Activated T-cell treated with anti-CD3 and anti-CD28 coated beads, Interleukin-2, amount 50 U/mL, for 4 hours (primary cell): ENCODE data around the gene AGRN. TPM values are rescaled to one million over a fixed set of nuclear protein-coding genes. Genes with fewer than 3 reads are reported as not detected.
"Not testable (repeated sequence)": the region's sequence is repeated elsewhere in the genome, so short reads cannot be mapped to it uniquely, and the experiment has no call there.

Source experiments
- ATAC-seq, 2 donors: fragments of 200-7000 bp; cut with Tn5 transposase; one replicate each; pipeline ENCODE4 v1.10.0; 2021
- DNase-seq: peaks from one replicate; pipeline ENCODE4 v3.0.0-alpha.2; 2020
- H3K27me3 Mint-ChIP-seq: one replicate; pipeline ENCODE4 v1.8.0; 2021; ENCODE audit warnings: low read depth, mixed read lengths
- H3K36me3 Mint-ChIP-seq: one replicate; pipeline ENCODE4 v1.8.0; 2022; ENCODE audit warnings: mixed read lengths; ENCODE audit not compliant: insufficient read depth
- H3K4me1 Mint-ChIP-seq: one replicate; pipeline ENCODE4 v1.8.0; 2021; ENCODE audit warnings: low read depth, mixed read lengths
- H3K4me3 Mint-ChIP-seq: one replicate; pipeline ENCODE4 v1.8.0; 2021; ENCODE audit warnings: mild to moderate bottlenecking, moderate library complexity, mixed read lengths
- H3K9me3 Mint-ChIP-seq: one replicate; pipeline ENCODE4 v1.8.0; 2021; ENCODE audit warnings: mixed read lengths
- total RNA-seq, 3 donors: library from RNA; stranded (reverse); gene quantifications; one replicate each; pipeline ENCODE4 v1.2.1, GENCODE V29; 2021

The AGRN gene
- total RNA-seq, 3 donors from 2014 or later, result 12.0 to 18.0 (median 15.2) TPM

DNA sequence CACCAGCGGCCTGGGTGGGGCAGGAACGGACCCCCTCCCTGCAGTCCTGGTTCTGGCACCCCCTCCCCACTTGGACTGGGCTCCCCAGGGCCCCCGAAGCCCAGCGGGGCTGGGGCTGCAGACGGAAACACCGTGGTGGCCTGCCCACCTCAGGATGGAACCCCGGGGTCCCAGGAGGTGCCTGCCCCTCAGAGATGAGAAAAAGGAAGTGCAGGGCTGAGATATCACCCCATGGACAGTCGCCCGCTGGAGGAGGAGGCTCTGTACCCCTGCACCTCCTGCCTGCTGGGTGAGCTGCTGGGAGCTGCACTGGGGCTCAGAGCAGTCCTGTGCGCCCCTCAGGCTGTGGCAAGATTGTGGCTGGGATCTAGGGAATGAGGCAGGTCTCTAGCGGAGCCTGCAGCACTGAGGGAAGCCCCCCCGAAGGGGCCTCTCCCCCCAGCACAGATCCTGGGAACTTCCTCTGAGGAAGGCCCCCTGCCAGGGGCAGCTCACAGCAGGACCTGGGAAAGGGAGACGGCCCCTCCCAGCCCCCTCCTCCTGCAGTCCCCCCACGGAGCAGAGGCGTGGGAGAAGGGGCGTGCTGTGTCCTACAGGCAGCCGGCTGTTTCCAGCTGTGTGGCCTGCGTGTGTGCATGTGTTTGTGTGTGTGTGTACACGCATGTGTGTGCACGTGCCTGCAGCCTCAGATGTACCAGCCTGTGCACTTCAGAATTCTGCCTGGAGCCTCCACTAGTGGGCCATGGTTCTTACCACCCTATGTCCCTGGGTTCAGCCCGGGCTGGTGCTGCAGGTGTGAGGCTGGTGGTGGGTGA lies 6.9 kb downstream of the AGRN start:
- Mint-ChIP-seq H3K27me3 (peaks cover 4% of the 10 kb centered on the region), H3K36me3 (no peaks in the 10 kb centered on the region), H3K4me1 (no peaks in the 10 kb centered on the region), H3K4me3 (no peak overlapping the region), H3K9me3 (no peaks in the 10 kb centered on the region)
- ATAC-seq (no peak), DNase-seq (no peak)

DNA sequence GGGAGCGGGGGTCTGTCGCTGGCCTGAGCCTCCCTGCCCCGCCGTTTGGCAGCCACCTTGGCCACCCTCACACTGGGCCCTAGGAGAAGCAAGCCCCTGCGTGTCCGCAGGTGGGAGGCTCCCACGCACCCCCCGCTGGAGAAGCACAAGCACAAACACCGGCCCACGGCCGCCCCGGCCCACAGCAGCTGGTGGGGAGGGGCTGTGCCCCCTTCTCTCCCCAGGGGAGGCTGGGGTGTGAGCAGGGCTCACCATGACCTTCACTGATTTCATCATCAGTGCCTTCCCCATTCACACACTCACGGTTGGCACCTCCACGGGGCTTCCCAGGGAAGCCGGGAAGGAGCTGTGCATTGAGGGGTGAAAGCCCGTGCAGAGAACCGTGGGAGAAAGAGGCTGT lies 7.9 kb downstream of the AGRN start:
- no peak for DNase-seq
- Mint-ChIP-seq H3K4me3 (no peak overlapping the region), H3K4me1 (peaks cover 7% of the 10 kb centered on the region), H3K36me3 (no peaks in the 10 kb centered on the region), H3K9me3 (no peaks in the 10 kb centered on the region), H3K27me3 (peaks cover 13% of the 10 kb centered on the region)
- no peak for ATAC-seq

DNA sequence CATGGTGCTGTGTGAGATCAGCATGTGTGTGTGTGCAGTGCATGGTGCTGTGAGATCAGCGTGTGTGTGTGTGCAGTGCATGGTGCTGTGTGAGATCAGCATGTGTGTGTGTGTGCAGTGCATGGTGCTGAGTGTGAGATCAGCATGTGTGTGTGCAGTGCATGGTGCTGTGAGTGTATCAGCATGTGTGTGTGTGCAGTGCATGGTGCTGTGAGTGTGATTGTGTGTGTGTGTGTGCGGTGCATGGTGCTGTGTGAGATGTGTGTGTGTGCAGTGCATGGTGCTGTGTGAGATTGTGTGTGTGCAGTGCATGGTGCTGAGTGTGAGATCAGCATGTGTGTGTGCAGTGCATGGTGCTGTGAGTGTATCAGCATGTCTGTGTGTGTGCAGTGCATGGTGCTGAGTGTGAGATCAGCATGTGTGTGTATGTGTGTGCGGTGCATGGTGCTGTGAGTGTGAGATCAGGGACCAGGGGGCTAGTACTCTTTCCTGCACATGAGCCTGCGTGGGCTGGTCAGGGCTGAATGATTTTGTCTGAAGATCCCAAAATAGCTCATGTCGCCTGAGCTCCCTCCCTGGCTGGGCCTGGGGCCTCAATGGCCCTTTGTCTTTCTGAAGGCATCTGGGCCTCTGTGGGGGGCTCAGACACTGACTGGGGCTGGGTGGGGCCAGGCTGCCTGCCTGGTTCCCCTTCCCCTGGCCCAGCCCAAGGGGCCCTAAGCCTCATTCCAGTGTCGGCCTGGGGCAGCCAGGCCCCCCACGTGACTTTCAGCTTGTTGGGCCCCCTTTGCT lies 11.1 kb downstream of the AGRN start:
- not testable (repeated sequence) for H3K9me3 Mint-ChIP-seq

DNA sequence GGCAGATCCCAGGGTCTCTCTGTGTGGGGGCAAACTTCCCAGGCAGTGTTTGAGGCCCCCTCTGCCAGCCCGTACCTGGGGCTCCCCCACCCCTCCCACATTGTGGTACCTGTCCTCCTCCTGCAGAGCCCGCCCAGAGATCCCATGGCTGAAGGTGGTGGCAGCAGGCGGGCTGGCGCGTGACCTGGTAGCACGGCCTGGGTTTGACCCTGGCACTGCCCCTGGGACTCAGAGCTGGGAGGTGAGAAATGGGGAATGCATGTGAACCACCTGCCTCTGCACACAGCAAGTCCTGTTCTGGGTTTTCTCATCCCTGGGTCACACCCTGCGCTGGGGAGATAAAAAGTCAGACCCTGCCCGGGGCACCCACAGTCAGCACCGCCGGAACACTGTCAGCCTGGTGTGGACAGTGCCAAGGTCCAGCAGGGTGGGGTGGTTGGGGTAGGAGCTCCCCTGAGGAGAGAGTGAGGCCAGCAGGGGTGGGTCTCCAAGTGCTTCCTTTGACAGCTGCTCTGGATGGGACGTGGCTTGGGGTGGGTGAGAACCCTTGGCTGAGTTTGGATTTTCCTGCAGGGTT lies 11.8 kb downstream of the AGRN start:
- no peak for ATAC-seq
- no peaks in the 10 kb centered on the region for H3K9me3 Mint-ChIP-seq
- DNase-seq, result no peak
- H3K4me1 Mint-ChIP-seq, result peaks cover 7% of the 10 kb centered on the region
- H3K27me3 Mint-ChIP-seq, result peaks cover 26% of the 10 kb centered on the region
- peak overlapping the region; percentile 64 for H3K4me3 Mint-ChIP-seq
- no peaks in the 10 kb centered on the region for H3K36me3 Mint-ChIP-seq

More for the DNA sequence above, 11.1 kb downstream of the AGRN start:
- not testable (repeated sequence) for ATAC-seq, H3K4me1 Mint-ChIP-seq, DNase-seq, H3K4me3 Mint-ChIP-seq, H3K36me3 Mint-ChIP-seq
- peaks cover 20% of the 10 kb centered on the region for H3K27me3 Mint-ChIP-seq

DNA sequence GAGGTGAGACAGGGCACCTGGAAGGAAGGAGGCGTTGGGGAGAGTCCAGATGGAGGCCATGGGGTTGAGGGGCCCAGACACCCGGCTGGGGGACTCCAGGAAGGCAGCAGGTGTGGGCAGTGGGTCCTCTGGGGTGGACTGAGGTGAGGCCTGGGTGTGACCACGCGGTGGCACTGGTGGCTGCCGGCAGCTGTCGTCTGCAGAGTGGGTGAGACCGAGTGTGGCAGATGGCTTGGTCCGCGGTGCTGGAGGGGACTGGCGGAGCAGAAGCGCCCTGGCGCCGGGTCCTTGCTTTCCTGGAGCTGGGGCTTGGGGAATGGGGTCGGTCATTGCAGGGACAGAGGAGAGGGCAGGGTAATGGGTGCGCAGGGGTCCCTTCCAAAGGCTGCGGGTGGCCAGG lies 12.5 kb downstream of the AGRN start:
- no peaks in the 10 kb centered on the region for H3K9me3 Mint-ChIP-seq
- H3K36me3 Mint-ChIP-seq, result no peaks in the 10 kb centered on the region
- ATAC-seq, result peak in 1 of 2 donors; percentile 1
- no peak for DNase-seq
- H3K27me3 Mint-ChIP-seq, result peaks cover 25% of the 10 kb centered on the region
- peak overlapping the region; percentile 64 for H3K4me3 Mint-ChIP-seq
- peaks cover 7% of the 10 kb centered on the region for H3K4me1 Mint-ChIP-seq

DNA sequence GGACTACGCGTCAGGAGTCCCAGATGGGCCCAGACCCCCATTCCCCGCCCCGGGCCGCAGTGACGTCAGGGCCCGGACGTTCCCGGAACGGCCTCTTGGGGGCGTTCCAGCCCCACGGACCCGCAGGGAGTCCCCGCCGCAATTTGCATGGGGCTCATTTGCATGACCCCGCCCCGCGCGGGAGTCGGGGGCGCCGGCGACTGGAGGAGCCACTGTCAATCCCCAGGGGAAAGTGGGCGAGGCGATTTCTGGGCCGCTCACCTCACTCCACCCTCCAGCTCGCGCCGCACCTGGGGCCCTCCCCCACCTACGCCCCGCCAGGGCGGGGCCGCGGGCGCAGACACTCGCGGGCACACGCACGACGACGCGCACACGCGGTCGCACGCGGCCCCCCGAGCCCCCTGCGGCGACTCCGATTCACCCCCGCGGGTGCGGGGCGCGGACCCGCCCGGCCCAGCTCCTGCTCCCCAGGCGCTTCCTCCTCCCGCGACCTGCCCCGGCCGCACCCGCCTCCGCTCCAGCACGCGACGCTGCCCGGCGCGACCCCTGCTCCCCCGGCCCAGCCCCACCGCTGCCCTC lies 13.2 kb downstream of the AGRN start:
- peaks cover 24% of the 10 kb centered on the region for H3K27me3 Mint-ChIP-seq
- peak; percentile 94 to 95 for ATAC-seq

DNA sequence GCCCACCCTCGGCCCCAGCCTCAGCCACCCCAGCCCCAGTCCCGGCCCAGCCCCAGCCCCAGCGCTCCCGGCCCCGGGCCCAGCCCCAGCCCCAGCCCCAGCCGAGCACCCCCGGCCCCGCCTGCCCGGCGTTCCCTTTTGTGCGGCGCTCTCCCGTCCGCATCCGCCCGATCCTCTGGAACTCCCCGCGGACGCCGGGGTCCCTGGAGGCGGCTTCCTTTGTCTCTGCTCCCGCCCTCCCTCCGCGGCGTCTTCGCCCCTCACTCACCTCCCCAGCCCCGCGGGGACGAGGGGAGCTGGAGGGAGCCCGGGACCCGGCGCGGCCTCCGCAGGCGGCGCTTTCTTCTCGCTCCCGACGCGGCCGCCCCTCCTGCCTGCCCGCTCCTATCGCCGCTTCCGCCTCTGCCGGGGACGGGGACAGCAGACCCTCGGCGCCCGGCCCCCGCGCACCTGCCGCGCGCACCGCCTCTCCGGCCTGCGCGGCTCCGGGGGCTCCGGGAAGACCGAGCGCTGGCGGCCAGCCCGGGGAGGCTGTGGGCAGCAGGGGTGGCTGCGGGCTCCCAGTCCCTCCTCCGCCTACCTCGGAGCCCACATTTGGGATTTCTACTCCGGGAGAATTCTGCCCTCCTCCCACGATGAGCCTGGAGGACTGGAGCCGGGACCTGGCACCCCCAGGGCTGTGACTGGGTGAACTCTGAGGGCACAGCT lies 14.0 kb downstream of the AGRN start:
- Mint-ChIP-seq H3K27me3 (peaks cover 31% of the 10 kb centered on the region), H3K36me3 (no peaks in the 10 kb centered on the region), H3K9me3 (no peaks in the 10 kb centered on the region), H3K4me1 (peaks cover 12% of the 10 kb centered on the region), H3K4me3 (peak overlapping the region; percentile 43)
- DNase-seq, result no peak
- ATAC-seq, result peak; percentile 24 to 33

More for the DNA sequence above, 13.2 kb downstream of the AGRN start:
- Mint-ChIP-seq H3K9me3 (no peaks in the 10 kb centered on the region), H3K4me3 (peak overlapping the region; percentile 54), H3K36me3 (no peaks in the 10 kb centered on the region), H3K4me1 (peaks cover 7% of the 10 kb centered on the region)
- DNase-seq, result peak; percentile 92

DNA sequence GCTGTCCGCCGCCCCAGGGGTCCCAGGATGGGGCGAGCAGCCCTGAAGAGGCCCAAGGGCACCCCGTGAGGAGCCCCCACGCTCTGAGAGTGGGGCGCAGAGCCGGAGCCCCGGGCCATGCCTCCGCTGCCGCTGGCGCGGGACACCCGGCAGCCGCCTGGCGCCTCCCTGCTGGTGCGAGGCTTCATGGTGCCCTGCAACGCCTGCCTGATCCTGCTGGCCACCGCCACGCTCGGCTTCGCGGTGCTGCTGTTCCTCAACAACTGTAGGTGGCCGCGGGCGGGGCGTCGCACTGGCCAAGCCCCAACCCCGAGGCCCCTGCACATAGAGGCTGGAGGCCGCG lies 14.5 kb downstream of the AGRN start:
- Mint-ChIP-seq H3K4me1 (peaks cover 18% of the 10 kb centered on the region), H3K36me3 (no peaks in the 10 kb centered on the region), H3K27me3 (peaks cover 35% of the 10 kb centered on the region), H3K4me3 (peak overlapping the region; percentile 58), H3K9me3 (no peaks in the 10 kb centered on the region)
- DNase-seq (no peak), ATAC-seq (no peak)

DNA sequence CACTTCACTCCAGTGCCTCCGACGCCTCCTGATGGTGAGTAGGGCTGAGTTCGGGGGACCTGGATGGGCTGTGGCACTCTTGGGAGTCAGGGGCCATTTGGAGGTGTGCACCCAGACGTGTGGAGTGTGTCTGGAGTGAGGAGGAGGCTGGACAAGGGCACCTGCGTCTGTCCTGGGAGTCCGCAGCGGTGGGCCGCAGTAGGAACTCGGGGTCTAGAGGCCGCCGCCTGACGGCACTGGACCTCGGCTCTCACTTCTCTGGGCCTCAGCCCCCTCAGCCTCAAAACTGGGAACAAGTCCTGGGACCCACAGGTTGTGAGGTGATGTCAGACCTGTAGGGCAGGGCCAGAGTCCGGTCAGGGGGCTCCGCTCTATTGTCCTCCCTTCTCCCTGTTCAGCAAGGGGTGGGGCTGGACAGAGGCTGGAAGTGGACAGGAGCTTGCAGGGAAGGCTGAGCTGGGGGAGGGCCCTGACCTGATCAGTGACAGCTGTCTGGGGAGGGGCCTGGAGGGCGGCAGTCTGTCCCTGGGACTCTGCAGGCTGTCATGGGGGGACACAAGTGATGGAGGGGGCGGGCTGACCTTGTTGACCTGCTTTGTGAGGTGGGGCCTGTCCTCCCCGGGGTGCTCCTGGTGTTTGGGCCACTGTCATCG lies 15.5 kb downstream of the AGRN start:
- no peaks in the 10 kb centered on the region for H3K36me3 Mint-ChIP-seq
- peaks cover 24% of the 10 kb centered on the region for H3K4me1 Mint-ChIP-seq
- no peak overlapping the region for H3K4me3 Mint-ChIP-seq
- ATAC-seq, result no peak
- H3K9me3 Mint-ChIP-seq, result no peaks in the 10 kb centered on the region
- no peak for DNase-seq
- peaks cover 39% of the 10 kb centered on the region for H3K27me3 Mint-ChIP-seq

DNA sequence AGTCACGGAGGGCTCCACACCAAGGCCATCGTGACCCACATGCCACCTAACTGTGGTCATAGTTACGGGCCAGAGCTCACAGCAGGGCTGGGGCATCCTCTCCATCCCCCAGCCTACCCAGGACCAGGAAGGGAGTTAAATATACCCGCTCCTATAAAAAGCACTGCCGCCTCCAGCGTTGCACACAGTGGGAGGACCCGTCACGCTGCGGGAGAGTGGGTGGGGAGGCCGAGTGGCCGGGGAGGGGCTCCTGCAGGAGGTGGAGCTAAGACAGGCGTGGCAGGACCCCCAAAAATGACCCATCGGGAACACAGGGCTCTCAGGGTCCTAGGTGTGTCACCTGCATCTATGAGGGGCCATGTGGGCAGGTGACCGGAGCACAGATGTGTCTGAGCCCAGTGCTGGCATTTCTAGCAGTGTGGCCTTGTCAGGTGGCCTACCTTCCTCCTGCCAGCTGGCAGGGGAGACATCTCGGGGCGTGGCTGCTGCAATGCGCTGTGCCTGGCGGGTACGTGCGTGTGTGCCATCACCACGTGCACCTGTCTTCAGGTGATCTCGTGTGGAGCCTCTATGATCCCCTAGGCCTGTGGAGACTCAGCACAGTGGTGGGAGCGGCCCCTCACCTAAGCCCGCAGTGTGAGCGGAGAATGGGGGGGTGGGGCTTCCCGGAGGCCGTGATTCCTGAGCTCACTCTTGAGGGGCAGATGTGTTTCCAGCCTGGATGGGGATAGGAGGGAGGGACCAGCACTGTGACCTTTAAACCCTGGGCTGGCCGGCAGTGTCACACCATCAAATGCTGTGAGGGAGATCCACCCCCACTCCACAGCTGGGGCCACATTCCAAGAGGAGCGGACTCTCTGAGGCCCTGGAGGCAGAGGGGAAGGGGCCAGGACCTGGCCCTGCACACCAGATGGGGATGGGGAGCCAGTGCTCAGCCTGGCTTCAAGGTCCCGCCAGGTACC lies 17.7 kb downstream of the AGRN start:
- no peak for ATAC-seq
- Mint-ChIP-seq H3K4me3 (no peak overlapping the region), H3K36me3 (no peaks in the 10 kb centered on the region), H3K9me3 (no peaks in the 10 kb centered on the region), H3K4me1 (peaks cover 17% of the 10 kb centered on the region), H3K27me3 (peaks cover 28% of the 10 kb centered on the region)
- DNase-seq, result no peak

DNA sequence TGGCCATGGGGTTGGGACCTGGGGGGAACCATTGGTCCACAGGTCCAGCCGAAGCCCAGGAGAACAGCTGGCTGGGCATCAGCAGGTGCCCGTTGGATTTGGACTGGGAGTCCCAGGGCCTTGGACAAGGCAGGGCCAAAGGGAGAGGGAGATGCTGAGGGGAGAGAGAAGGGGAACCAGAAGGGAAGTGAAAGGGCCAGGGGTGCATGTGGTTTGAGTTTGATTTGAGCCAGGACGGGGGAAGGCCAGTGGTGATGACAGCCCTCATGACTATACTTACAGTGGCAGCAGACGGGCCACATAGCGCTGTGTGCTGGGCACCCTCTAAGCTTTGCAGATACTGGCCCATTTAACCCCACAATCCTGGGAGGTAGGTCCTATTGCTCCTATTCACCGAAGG lies 18.8 kb downstream of the AGRN start:
- ATAC-seq (no peak), DNase-seq (no peak)
- H3K4me3 Mint-ChIP-seq, result peak overlapping the region; percentile 12
- H3K9me3 Mint-ChIP-seq, result no peaks in the 10 kb centered on the region
- peaks cover 28% of the 10 kb centered on the region for H3K27me3 Mint-ChIP-seq
- H3K4me1 Mint-ChIP-seq, result peaks cover 16% of the 10 kb centered on the region
- H3K36me3 Mint-ChIP-seq, result no peaks in the 10 kb centered on the region

DNA sequence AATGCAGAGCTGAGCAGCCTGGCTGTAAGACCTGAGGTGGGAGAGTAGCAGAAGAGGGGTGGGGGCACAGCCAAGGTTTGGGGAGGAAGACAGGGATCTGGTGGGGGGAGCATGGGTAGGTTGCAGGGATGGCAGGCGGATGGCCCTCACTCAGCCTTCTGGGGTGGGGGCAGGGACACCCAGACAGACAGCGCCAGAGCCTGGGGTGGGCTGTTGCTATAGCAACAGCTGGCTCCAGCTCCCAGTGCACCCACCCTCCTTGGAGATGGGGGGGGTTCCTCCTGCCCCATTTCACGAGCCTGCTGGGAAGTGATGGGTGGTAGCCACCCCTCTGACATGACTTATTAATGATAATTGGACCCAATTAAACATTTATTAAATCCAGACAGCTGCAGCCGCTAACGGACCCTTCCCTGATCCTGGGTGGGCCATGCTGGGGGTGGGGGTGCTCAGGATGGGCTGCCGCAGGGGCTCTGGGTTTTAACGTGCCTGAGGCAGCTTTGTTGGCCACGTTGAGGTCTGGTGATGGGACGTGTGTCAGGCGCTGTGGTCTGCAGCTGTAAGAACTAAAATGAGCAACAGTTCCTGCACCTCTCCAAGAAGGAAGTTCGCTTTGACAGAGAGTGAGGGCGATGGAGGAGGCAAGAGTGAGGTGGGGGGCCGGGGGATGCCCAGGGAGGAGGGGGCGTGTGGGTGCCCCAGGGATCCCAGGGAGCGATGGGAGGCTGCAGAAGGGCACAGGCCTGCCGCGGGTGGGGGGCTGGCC lies 19.4 kb downstream of the AGRN start:
- Mint-ChIP-seq H3K27me3 (peaks cover 28% of the 10 kb centered on the region), H3K9me3 (no peaks in the 10 kb centered on the region), H3K36me3 (no peaks in the 10 kb centered on the region), H3K4me3 (peak overlapping the region; percentile 39), H3K4me1 (peaks cover 16% of the 10 kb centered on the region)
- DNase-seq (no peak), ATAC-seq (peak in 1 of 2 donors; percentile 54)
